Measurements from ENCODE around the gene BSG. TPM values are rescaled to one million over a fixed set of nuclear protein-coding genes. Genes with fewer than 3 reads are reported as not detected.

BSG gene
- total and polyA plus RNA-seq, 9 of the 15 experiments (the other 6 are each of a cell fraction or from before 2014, with no cell fraction given): 4.6 to 495 (median 187) TPM

- TF ChIP-seq, protein P1, sequence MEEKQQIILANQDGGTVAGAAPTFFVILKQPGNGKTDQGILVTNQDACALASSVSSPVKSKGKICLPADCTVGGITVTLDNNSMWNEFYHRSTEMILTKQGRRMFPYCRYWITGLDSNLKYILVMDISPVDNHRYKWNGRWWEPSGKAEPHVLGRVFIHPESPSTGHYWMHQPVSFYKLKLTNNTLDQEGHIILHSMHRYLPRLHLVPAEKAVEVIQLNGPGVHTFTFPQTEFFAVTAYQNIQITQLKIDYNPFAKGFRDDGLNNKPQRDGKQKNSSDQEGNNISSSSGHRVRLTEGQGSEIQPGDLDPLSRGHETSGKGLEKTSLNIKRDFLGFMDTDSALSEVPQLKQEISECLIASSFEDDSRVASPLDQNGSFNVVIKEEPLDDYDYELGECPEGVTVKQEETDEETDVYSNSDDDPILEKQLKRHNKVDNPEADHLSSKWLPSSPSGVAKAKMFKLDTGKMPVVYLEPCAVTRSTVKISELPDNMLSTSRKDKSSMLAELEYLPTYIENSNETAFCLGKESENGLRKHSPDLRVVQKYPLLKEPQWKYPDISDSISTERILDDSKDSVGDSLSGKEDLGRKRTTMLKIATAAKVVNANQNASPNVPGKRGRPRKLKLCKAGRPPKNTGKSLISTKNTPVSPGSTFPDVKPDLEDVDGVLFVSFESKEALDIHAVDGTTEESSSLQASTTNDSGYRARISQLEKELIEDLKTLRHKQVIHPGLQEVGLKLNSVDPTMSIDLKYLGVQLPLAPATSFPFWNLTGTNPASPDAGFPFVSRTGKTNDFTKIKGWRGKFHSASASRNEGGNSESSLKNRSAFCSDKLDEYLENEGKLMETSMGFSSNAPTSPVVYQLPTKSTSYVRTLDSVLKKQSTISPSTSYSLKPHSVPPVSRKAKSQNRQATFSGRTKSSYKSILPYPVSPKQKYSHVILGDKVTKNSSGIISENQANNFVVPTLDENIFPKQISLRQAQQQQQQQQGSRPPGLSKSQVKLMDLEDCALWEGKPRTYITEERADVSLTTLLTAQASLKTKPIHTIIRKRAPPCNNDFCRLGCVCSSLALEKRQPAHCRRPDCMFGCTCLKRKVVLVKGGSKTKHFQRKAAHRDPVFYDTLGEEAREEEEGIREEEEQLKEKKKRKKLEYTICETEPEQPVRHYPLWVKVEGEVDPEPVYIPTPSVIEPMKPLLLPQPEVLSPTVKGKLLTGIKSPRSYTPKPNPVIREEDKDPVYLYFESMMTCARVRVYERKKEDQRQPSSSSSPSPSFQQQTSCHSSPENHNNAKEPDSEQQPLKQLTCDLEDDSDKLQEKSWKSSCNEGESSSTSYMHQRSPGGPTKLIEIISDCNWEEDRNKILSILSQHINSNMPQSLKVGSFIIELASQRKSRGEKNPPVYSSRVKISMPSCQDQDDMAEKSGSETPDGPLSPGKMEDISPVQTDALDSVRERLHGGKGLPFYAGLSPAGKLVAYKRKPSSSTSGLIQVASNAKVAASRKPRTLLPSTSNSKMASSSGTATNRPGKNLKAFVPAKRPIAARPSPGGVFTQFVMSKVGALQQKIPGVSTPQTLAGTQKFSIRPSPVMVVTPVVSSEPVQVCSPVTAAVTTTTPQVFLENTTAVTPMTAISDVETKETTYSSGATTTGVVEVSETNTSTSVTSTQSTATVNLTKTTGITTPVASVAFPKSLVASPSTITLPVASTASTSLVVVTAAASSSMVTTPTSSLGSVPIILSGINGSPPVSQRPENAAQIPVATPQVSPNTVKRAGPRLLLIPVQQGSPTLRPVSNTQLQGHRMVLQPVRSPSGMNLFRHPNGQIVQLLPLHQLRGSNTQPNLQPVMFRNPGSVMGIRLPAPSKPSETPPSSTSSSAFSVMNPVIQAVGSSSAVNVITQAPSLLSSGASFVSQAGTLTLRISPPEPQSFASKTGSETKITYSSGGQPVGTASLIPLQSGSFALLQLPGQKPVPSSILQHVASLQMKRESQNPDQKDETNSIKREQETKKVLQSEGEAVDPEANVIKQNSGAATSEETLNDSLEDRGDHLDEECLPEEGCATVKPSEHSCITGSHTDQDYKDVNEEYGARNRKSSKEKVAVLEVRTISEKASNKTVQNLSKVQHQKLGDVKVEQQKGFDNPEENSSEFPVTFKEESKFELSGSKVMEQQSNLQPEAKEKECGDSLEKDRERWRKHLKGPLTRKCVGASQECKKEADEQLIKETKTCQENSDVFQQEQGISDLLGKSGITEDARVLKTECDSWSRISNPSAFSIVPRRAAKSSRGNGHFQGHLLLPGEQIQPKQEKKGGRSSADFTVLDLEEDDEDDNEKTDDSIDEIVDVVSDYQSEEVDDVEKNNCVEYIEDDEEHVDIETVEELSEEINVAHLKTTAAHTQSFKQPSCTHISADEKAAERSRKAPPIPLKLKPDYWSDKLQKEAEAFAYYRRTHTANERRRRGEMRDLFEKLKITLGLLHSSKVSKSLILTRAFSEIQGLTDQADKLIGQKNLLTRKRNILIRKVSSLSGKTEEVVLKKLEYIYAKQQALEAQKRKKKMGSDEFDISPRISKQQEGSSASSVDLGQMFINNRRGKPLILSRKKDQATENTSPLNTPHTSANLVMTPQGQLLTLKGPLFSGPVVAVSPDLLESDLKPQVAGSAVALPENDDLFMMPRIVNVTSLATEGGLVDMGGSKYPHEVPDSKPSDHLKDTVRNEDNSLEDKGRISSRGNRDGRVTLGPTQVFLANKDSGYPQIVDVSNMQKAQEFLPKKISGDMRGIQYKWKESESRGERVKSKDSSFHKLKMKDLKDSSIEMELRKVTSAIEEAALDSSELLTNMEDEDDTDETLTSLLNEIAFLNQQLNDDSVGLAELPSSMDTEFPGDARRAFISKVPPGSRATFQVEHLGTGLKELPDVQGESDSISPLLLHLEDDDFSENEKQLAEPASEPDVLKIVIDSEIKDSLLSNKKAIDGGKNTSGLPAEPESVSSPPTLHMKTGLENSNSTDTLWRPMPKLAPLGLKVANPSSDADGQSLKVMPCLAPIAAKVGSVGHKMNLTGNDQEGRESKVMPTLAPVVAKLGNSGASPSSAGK (IDR thresholded peaks at IDR 0.05): peak; percentile 85
- TF ChIP-seq ARNT (IDR thresholded peaks at IDR 0.05) (peak; percentile 78 to 87; a peak in 3 of 4 replicates), ZBTB17 (CRISPR knock-in tag; IDR thresholded peaks at IDR 0.05) (0 out of 2 replicates have a peak, but pooled peaks have one; percentile 38), TBL1XR1 (IDR thresholded peaks at IDR 0.05; ENCODE audit: low read length in 2 of 2) (peak; percentile 90 to 96), MXI1 (IDR thresholded peaks at IDR 0.05; ENCODE audit: low read depth, low read length) (peak; percentile 91), ARHGAP35 (IDR thresholded peaks at IDR 0.05; ENCODE audit: partially characterized antibody) (no peak), NCOR1 (IDR thresholded peaks at IDR 0.05) (peak; percentile 99), RNF2 (IDR thresholded peaks at IDR 0.05) (peak; percentile 93), STAT5A (IDR thresholded peaks at IDR 0.05; ENCODE audit: borderline replicate concordance, low read length) (peak; percentile 96), ZNF140 (CRISPR knock-in tag; IDR thresholded peaks at IDR 0.05) (no peak), HLTF (IDR thresholded peaks at IDR 0.05) (no peak), FOXM1 (IDR thresholded peaks at IDR 0.05; ENCODE audit: low read depth) (peak; percentile 93), FOXM1 (CRISPR knock-in tag; IDR thresholded peaks at IDR 0.05; ENCODE audit: low read depth) (no peak), ZSCAN32 (CRISPR knock-in tag; IDR thresholded peaks at IDR 0.05) (no peak), FOSL1 (tag; conservative IDR thresholded peaks at IDR 0.05) (peak; percentile 34; the same call in 1 of the 2 replicates)
Measured at GRCh38 chr19:574658-575526, 2.5 kb downstream of the BSG start (continued).
